SK-N-SH treated with all-trans-retinoic acid at 6 μM for 48 hours (cell line): ENCODE data around the gene SETD4.

Source experiments
- CSDC2 ChIP-seq: fragments of 250-450 bp; sonication (Bioruptor Pico); IDR thresholded peaks from 2 replicates; pipeline ENCODE4 v1.5.0; 2020; ENCODE audit warnings: mild to moderate bottlenecking, moderate library complexity
- ESRRG ChIP-seq: fragments of 250-450 bp; sonication (Bioruptor Pico); IDR thresholded peaks from 2 replicates; pipeline ENCODE4 v1.6.1; 2021; ENCODE audit warnings: mild to moderate bottlenecking
- ZNF70 ChIP-seq: fragments of 450-650 bp; formaldehyde crosslinking; IDR thresholded peaks from 2 replicates; pipeline ENCODE4 v1.5.0; 2020; ENCODE audit warnings: mild to moderate bottlenecking, moderate library complexity
- TF ChIP-seq, protein P1 (sequence below): fragments of 250-450 bp; sonication (Bioruptor Pico); IDR thresholded peaks from 2 replicates; pipeline ENCODE4 v1.5.1; 2020; ENCODE audit warnings: low read depth, mild to moderate bottlenecking, moderate library complexity

DNA sequence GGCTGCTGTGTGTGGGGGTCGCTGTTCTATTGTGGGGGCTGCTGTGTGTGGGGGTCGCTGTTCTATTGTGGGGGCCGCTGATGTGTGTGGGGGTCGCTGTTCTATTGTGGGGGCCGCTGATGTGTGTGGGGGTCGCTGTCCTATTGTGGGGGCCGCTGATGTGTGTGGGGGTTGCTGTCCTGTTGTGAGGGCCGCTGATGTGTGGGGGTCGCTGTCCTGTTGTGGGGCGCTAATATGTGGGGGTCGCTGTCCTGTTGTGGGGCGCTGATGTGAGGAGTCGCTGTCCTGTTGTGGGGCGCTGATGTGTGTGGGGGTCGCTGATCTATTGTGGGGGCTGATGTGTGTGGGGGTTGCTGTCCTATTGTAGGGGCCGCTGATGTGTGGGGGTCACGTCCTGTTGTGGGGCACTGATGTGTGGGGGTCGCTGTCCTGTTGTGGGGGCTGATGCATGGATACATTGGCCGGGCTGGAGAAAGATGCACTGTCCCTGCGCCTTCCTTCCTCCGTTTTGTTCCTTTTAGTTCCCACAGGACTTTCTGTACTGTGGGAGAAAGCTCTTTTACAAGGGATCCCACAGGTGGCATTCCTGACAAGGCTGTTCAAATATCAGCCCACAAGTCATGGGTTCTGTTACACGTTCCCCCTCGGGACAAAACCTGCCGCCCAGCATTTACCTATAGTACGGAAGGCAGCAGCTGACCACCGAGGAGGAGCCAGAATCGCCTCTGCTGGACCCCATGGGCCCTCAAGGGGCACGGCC is 27.5 kb downstream of the SETD4 start:
- TF ChIP-seq, protein P1, sequence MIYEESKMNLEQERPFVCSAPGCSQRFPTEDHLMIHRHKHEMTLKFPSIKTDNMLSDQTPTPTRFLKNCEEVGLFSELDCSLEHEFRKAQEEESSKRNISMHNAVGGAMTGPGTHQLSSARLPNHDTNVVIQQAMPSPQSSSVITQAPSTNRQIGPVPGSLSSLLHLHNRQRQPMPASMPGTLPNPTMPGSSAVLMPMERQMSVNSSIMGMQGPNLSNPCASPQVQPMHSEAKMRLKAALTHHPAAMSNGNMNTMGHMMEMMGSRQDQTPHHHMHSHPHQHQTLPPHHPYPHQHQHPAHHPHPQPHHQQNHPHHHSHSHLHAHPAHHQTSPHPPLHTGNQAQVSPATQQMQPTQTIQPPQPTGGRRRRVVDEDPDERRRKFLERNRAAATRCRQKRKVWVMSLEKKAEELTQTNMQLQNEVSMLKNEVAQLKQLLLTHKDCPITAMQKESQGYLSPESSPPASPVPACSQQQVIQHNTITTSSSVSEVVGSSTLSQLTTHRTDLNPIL (CRISPR knock-in tag): no peak
- no peak for TF ChIP-seq CSDC2 (CRISPR knock-in tag)
- no peak for TF ChIP-seq ZNF70 (CRISPR knock-in tag)
- TF ChIP-seq ESRRG (CRISPR knock-in tag): no peak
